Mesothelial cell of epicardium (in vitro differentiated cells): ENCODE data around the gene ZNF488. TPM values are rescaled to one million over a fixed set of nuclear protein-coding genes. Genes with fewer than 3 reads are reported as not detected.
A peak's percentile ranks its signal among the peaks of the same experiment; 100 is the strongest.

ENCODE experiments used
- DNase-seq, 2 experiments: peaks; one replicate each; pipeline ENCODE4 v3.0.0; 2021; ENCODE audit warnings: low spot score in 2 of 2; ENCODE audit not compliant: unreplicated experiment in 2 of 2
- H3K27ac Mint-ChIP-seq: 2 replicates; pipeline ENCODE4 v1.8.0; 2021; ENCODE audit warnings: mixed read lengths
- H3K27me3 Mint-ChIP-seq: 2 replicates; pipeline ENCODE4 v1.8.0; 2021; ENCODE audit warnings: low read depth, mixed read lengths
- H3K36me3 Mint-ChIP-seq: 2 replicates; pipeline ENCODE4 v1.8.0; 2021; ENCODE audit warnings: mixed read lengths
- H3K4me1 Mint-ChIP-seq: 2 replicates; pipeline ENCODE4 v1.8.0; 2021; ENCODE audit warnings: mixed read lengths
- H3K4me3 Mint-ChIP-seq: 2 replicates; pipeline ENCODE4 v1.8.0; 2021; ENCODE audit warnings: mild to moderate bottlenecking, moderate library complexity, mixed read lengths
- H3K9me3 Mint-ChIP-seq: 2 replicates; pipeline ENCODE4 v1.8.0; 2021; ENCODE audit warnings: mixed read lengths
- total RNA-seq: library from RNA; stranded (reverse); gene quantifications from 3 replicates; pipeline ENCODE4 v1.2.1, GENCODE V29; 2021
- TF ChIP-seq, protein P1 (sequence below): fragments of 200-600 bp; sonication (generic); IDR thresholded peaks from one replicate; pipeline ENCODE4 v1.5.0; 2021; ENCODE audit warnings: antibody characterized with exemption; ENCODE audit not compliant: unreplicated experiment

ZNF488 gene
- total RNA-seq, 1 donor from 2014 or later: 0.96 TPM

DNA sequence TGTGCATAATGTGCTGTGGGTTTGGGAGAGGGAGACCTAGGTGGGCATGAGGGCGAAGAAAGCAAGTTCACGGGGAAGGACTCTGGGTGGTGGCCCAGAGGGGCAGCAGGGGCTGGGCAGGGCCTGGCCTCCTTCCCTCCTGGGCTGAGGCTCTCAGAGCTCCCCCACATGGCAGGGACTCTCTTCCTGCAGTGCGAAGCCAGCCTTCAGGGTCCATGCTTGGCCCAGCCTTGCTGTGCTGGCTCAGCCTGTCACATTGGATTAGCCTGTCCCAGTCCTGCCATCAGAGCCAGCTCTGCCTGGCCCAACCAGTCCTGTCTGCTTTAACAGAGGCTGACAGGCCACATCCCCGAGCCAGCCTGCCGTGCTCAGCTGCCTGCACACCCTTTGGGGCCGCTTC is 20.4 kb upstream of the ZNF488 start:
- Mint-ChIP-seq H3K27ac (peak overlapping the region; percentile 40), H3K4me3 (no peak overlapping the region), H3K9me3 (no peaks in the 10 kb centered on the region), H3K4me1 (peaks cover 29% of the 10 kb centered on the region), H3K27me3 (no peaks in the 10 kb centered on the region), H3K36me3 (no peaks in the 10 kb centered on the region)
- TF ChIP-seq, protein P1, sequence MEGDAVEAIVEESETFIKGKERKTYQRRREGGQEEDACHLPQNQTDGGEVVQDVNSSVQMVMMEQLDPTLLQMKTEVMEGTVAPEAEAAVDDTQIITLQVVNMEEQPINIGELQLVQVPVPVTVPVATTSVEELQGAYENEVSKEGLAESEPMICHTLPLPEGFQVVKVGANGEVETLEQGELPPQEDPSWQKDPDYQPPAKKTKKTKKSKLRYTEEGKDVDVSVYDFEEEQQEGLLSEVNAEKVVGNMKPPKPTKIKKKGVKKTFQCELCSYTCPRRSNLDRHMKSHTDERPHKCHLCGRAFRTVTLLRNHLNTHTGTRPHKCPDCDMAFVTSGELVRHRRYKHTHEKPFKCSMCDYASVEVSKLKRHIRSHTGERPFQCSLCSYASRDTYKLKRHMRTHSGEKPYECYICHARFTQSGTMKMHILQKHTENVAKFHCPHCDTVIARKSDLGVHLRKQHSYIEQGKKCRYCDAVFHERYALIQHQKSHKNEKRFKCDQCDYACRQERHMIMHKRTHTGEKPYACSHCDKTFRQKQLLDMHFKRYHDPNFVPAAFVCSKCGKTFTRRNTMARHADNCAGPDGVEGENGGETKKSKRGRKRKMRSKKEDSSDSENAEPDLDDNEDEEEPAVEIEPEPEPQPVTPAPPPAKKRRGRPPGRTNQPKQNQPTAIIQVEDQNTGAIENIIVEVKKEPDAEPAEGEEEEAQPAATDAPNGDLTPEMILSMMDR: no peak
- DNase-seq: no peak

DNA sequence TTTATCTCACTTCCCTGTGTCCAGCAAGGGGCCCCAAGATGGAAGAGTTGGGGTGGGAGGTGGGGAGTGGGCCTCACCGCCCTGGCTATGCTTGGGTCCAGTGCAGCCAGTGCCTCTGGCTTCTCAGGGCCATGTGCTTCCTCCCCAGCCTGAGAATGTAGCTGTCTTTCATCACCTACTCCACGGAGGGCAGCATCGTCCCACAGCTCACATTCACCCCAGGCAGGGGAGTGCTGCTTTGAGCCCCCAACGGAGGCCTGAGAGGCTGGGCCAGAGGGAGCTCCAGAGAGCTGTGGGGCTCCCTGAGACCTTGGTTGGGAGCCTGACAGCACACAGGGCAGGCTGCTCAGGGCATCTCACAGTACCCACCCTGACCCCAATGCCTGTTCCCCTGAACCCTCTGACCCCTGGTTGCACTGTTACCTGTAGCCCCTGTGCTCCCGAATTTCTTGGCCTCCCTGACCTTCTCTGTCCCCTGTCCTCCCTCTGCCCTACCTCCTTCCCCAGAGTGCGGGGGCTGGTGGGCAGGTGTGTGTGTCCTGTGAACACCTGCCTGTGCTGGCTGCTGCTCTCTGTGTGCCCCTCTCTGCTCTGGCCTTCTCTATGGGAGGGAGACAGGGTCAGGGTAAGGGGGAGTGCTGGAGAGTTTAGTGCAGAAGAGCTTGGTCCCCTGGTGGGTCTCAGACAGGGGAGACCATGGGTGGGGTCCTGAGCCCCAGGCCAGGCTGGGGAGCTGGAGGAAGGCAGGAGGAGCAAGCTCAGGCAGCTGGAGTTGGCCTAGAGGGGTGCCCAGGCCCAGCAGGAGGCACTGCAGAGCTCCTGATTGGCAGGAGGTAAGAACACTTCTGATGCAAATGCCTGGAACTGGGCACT is 19.6 kb upstream of the ZNF488 start:
- no peak for DNase-seq
- no peaks in the 10 kb centered on the region for H3K27me3 Mint-ChIP-seq
- H3K4me1 Mint-ChIP-seq: peaks cover 29% of the 10 kb centered on the region
- TF ChIP-seq, protein P1: no peak
- H3K36me3 Mint-ChIP-seq: no peaks in the 10 kb centered on the region
- H3K4me3 Mint-ChIP-seq: no peak overlapping the region
- peak overlapping the region; percentile 80 for H3K27ac Mint-ChIP-seq
- no peaks in the 10 kb centered on the region for H3K9me3 Mint-ChIP-seq

DNA sequence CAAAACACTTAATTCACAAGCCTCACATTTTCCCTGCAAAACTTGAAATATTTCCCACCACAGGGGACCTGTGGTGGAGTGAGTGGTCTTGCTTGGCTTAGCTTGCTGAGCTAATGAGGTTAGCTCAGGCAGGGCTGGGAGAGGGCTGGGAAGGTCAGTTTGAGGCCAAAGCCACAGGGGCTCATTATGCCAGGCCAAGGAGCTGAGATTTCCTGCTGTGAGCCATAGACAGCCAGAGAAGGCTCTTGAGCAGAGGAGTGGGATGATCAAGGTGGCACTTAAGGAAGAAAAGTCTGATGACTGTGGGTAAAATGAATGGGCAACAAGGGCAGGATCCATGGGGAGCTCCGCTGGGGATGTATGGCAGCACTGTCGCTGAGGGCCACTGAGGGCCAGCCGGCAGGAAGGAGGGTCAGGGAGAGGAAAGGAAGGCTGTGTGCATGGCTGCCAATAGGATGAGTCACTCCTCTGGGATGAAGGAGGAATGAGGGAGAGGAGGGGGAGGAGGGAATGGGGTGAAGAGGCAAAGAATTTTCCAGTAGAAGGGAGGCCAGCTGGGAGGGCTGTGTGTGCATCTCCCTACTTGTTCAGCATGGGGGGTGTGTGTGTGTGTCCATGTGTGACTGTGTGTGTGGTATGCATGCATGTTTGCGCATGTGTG is 18.7 kb upstream of the ZNF488 start:
- H3K4me3 Mint-ChIP-seq: no peak overlapping the region

DNA sequence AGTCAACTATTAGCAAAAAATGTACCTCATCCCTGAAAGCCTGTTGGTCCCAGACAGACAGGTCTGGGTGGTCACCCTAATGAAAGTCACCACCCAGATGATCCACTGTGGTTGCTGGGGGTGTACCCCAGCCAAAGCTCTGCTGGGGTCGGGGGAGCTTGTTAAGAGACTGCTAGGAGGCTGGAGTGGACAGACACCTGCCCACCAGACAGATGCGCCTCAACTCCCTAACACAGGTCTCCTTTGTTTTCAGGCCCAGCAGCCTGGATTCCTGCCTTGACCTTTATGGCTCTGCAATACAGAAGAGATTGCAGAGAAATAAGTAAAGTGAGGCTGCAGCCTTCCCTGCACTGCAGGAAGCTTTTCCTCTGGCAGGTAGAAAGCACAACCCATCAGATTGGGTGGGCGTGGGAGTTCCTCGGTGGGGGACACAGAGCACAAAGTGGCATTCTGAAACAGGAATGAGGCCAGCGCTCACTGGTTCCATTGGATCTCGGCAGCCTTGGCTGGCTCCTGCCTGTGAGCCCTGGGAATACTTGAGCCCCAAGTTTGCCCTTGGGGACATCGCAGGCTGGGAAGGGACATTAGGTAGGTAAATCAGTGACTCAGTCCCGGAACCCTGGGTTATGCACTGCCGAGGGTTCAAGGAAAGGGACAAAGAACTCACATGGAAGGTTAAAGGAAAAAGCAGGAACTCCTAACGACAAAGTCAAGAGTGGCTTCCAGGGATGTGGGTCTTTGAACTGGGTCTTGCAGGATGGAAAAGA is 18.0 kb upstream of the ZNF488 start:
- TF ChIP-seq, protein P1: no peak
- Mint-ChIP-seq H3K27ac (peak overlapping the region; percentile 78), H3K27me3 (no peaks in the 10 kb centered on the region), H3K9me3 (peaks cover 11% of the 10 kb centered on the region), H3K4me3 (no peak overlapping the region), H3K4me1 (peaks cover 29% of the 10 kb centered on the region), H3K36me3 (no peaks in the 10 kb centered on the region)
- no peak for DNase-seq

More for the DNA sequence above, 18.7 kb upstream of the ZNF488 start:
- Mint-ChIP-seq H3K27ac (peak overlapping the region; percentile 78), H3K4me1 (peaks cover 29% of the 10 kb centered on the region), H3K9me3 (peaks cover 9% of the 10 kb centered on the region), H3K36me3 (no peaks in the 10 kb centered on the region), H3K27me3 (no peaks in the 10 kb centered on the region)
- TF ChIP-seq, protein P1: no peak
- DNase-seq: no peak

DNA sequence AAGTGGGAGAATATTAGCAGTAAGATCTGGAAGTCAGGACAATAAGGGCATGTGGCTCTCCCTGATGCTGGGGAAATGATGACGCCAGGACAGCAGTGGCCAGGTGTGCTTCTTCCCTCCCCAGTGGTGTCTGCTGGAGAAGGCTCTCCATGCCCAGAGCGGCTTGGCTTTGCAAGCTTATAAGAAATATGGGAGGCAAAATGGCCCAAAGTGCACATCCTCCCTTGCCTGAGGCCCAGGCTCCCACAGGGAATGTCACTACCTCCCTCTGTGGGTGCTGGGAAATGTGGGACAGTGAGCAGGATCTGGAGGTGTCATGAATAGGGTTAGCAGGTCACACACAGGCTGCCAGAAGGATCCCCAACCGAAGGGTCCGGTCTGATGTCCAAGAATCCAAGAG is 17.1 kb upstream of the ZNF488 start:
- Mint-ChIP-seq H3K4me3 (no peak overlapping the region), H3K36me3 (no peaks in the 10 kb centered on the region), H3K4me1 (peaks cover 29% of the 10 kb centered on the region), H3K27ac (no peak overlapping the region), H3K27me3 (no peaks in the 10 kb centered on the region), H3K9me3 (peaks cover 19% of the 10 kb centered on the region)
- TF ChIP-seq, protein P1: no peak
- DNase-seq: no peak
